NCI-H226 (cell line): ENCODE results near the gene CSNK1A1.
"Not testable (repeated sequence)": the region's sequence is repeated elsewhere in the genome, so short reads cannot be mapped to it uniquely, and the experiment has no call there.

ENCODE experiments used
- DNase-seq: peaks from one replicate; pipeline ENCODE4 v3.0.0-alpha.2; 2015

Gene CSNK1A1

GRCh38 chr5:149453618-149454415 lies 97.4 kb downstream of the CSNK1A1 start:
- DNase-seq, result no peak

- DNase-seq, result peak; percentile 93
Observed at GRCh38 chr5:149452665-149453617, 98.3 kb downstream of the CSNK1A1 start.

- DNase-seq, result peak; percentile 83
Observed at GRCh38 chr5:149452007-149452664, 99.1 kb downstream of the CSNK1A1 start.

- peak; percentile 24 for DNase-seq
Observed at GRCh38 chr5:149450199-149450598, 101.0 kb downstream of the CSNK1A1 start.

GRCh38 chr5:149448831-149449714 lies 102.2 kb downstream of the CSNK1A1 start:
- DNase-seq, result peak; percentile 48

GRCh38 chr5:149448431-149448830 lies 102.8 kb downstream of the CSNK1A1 start:
- no peak for DNase-seq

GRCh38 chr5:149447373-149448367 lies 103.6 kb downstream of the CSNK1A1 start:
- peak; percentile 30 for DNase-seq

- DNase-seq, result not testable (repeated sequence)
Observed at GRCh38 chr5:149446794-149447193, 104.4 kb downstream of the CSNK1A1 start.

GRCh38 chr5:149445739-149446369 lies 105.4 kb downstream of the CSNK1A1 start:
- DNase-seq, result peak; percentile 71

- no peak for DNase-seq
Observed at GRCh38 chr5:149445343-149445738, 105.9 kb downstream of the CSNK1A1 start.

GRCh38 chr5:149444430-149444829 lies 106.8 kb downstream of the CSNK1A1 start:
- not testable (repeated sequence) for DNase-seq

- no peak for DNase-seq
Observed at GRCh38 chr5:149443210-149443609, 108.0 kb downstream of the CSNK1A1 start.

GRCh38 chr5:149442563-149443182 lies 108.6 kb downstream of the CSNK1A1 start:
- DNase-seq, result peak; percentile 51
